ENCODE results near the gene ZNF205.
"Not testable (repeated sequence)": the region's sequence is repeated elsewhere in the genome, so short reads cannot be mapped to it uniquely, and the experiment has no call there.

Gene ZNF205

GRCh38 chr16:3157229-3158025 lies 45.0 kb downstream of the ZNF205 start:
- no peaks in the 10 kb centered on the region for H3K9me3 ChIP-seq (replicated peaks; ENCODE audit: low read length)
- peak overlapping the region; percentile 81 for H3K4me3 ChIP-seq (ENCODE audit: low read length)
- peaks cover 8% of the 10 kb centered on the region for H3K4me1 ChIP-seq (ENCODE audit: control insufficient read depth, insufficient read depth, low read length)
- H3K9ac ChIP-seq (ENCODE audit: low read depth, low read length), result peak overlapping the region; percentile 70
- peak overlapping the region; percentile 95 for H3K4me2 ChIP-seq (ENCODE audit: low read length)
- H3K27me3 ChIP-seq (ENCODE audit: control insufficient read depth, insufficient read depth, low read length), result no peaks in the 10 kb centered on the region
- no peaks in the 10 kb centered on the region for H3K36me3 ChIP-seq (ENCODE audit: insufficient read depth, low read length)

GRCh38 chr16:3158026-3158509 lies 45.7 kb downstream of the ZNF205 start:
- H3K9ac ChIP-seq (ENCODE audit: low read depth, low read length), result peak overlapping the region; percentile 70
- H3K36me3 ChIP-seq (ENCODE audit: insufficient read depth, low read length), result no peaks in the 10 kb centered on the region
- H3K27me3 ChIP-seq (ENCODE audit: control insufficient read depth, insufficient read depth, low read length), result no peaks in the 10 kb centered on the region
- H3K4me1 ChIP-seq (ENCODE audit: control insufficient read depth, insufficient read depth, low read length), result peaks cover 8% of the 10 kb centered on the region
- peak overlapping the region; percentile 81 for H3K4me3 ChIP-seq (ENCODE audit: low read length)
- no peaks in the 10 kb centered on the region for H3K9me3 ChIP-seq (replicated peaks; ENCODE audit: low read length)
- peak overlapping the region; percentile 95 for H3K4me2 ChIP-seq (ENCODE audit: low read length)

GRCh38 chr16:3158510-3159314 lies 46.3 kb downstream of the ZNF205 start:
- peaks cover 8% of the 10 kb centered on the region for H3K4me1 ChIP-seq (ENCODE audit: control insufficient read depth, insufficient read depth, low read length)
- no peaks in the 10 kb centered on the region for H3K36me3 ChIP-seq (ENCODE audit: insufficient read depth, low read length)
- H3K27me3 ChIP-seq (ENCODE audit: control insufficient read depth, insufficient read depth, low read length), result no peaks in the 10 kb centered on the region
- peak overlapping the region; percentile 95 for H3K4me2 ChIP-seq (ENCODE audit: low read length)
- peak overlapping the region; percentile 90 for H3K9ac ChIP-seq (ENCODE audit: low read depth, low read length)
- peak overlapping the region; percentile 81 for H3K4me3 ChIP-seq (ENCODE audit: low read length)
- H3K9me3 ChIP-seq (replicated peaks; ENCODE audit: low read length), result no peaks in the 10 kb centered on the region

GRCh38 chr16:3161235-3162018 lies 49.0 kb downstream of the ZNF205 start:
- Histone ChIP-seq H3K4me2 (ENCODE audit: low read length) (no peak overlapping the region), H3K9ac (ENCODE audit: low read depth, low read length) (no peak overlapping the region), H3K4me1 (ENCODE audit: control insufficient read depth, insufficient read depth, low read length) (peaks cover 8% of the 10 kb centered on the region), H3K36me3 (ENCODE audit: insufficient read depth, low read length) (no peaks in the 10 kb centered on the region), H3K9me3 (replicated peaks; ENCODE audit: low read length) (no peaks in the 10 kb centered on the region), H3K27me3 (ENCODE audit: control insufficient read depth, insufficient read depth, low read length) (no peaks in the 10 kb centered on the region), H3K4me3 (ENCODE audit: low read length) (no peak overlapping the region)

GRCh38 chr16:3164121-3164991 lies 52.0 kb downstream of the ZNF205 start:
- Histone ChIP-seq H3K36me3 (ENCODE audit: insufficient read depth, low read length) (no peaks in the 10 kb centered on the region), H3K9me3 (replicated peaks; ENCODE audit: low read length) (no peaks in the 10 kb centered on the region), H3K4me3 (ENCODE audit: low read length) (no peak overlapping the region), H3K4me1 (ENCODE audit: control insufficient read depth, insufficient read depth, low read length) (peaks cover 4% of the 10 kb centered on the region), H3K9ac (ENCODE audit: low read depth, low read length) (no peak overlapping the region), H3K27me3 (ENCODE audit: control insufficient read depth, insufficient read depth, low read length) (peaks cover 17% of the 10 kb centered on the region), H3K4me2 (ENCODE audit: low read length) (no peak overlapping the region)

GRCh38 chr16:3165111-3165822 lies 52.9 kb downstream of the ZNF205 start:
- H3K4me3 ChIP-seq (ENCODE audit: low read length), result peak overlapping the region; percentile 52

GRCh38 chr16:3166505-3166886 lies 54.1 kb downstream of the ZNF205 start:
- Histone ChIP-seq H3K9me3 (replicated peaks; ENCODE audit: low read length) (no peaks in the 10 kb centered on the region), H3K27me3 (ENCODE audit: control insufficient read depth, insufficient read depth, low read length) (peaks cover 38% of the 10 kb centered on the region), H3K4me3 (ENCODE audit: low read length) (no peak overlapping the region), H3K4me1 (ENCODE audit: control insufficient read depth, insufficient read depth, low read length) (peaks cover 12% of the 10 kb centered on the region), H3K4me2 (ENCODE audit: low read length) (no peak overlapping the region), H3K9ac (ENCODE audit: low read depth, low read length) (no peak overlapping the region), H3K36me3 (ENCODE audit: insufficient read depth, low read length) (no peaks in the 10 kb centered on the region)

More at GRCh38 chr16:3165111-3165822, 52.9 kb downstream of the ZNF205 start:
- Histone ChIP-seq H3K4me2 (ENCODE audit: low read length) (peak overlapping the region; percentile 80), H3K36me3 (ENCODE audit: insufficient read depth, low read length) (no peaks in the 10 kb centered on the region), H3K27me3 (ENCODE audit: control insufficient read depth, insufficient read depth, low read length) (peaks cover 26% of the 10 kb centered on the region), H3K4me1 (ENCODE audit: control insufficient read depth, insufficient read depth, low read length) (peaks cover under 1% of the 10 kb centered on the region), H3K9me3 (replicated peaks; ENCODE audit: low read length) (no peaks in the 10 kb centered on the region), H3K9ac (ENCODE audit: low read depth, low read length) (peak overlapping the region; percentile 40)

- not testable (repeated sequence) for H3K9ac ChIP-seq (ENCODE audit: low read depth, low read length); H3K4me3 ChIP-seq (ENCODE audit: low read length); H3K4me2 ChIP-seq (ENCODE audit: low read length); H3K9me3 ChIP-seq (replicated peaks; ENCODE audit: low read length); H3K36me3 ChIP-seq (ENCODE audit: insufficient read depth, low read length)
- H3K27me3 ChIP-seq (ENCODE audit: control insufficient read depth, insufficient read depth, low read length), result peaks cover 52% of the 10 kb centered on the region
- H3K4me1 ChIP-seq (ENCODE audit: control insufficient read depth, insufficient read depth, low read length), result peaks cover 15% of the 10 kb centered on the region
Measured at GRCh38 chr16:3168729-3169128, 56.3 kb downstream of the ZNF205 start.

Measured in skeletal muscle satellite cell (primary cell).